Vagina (tissue), 2 donors: ENCODE data around the gene ZSCAN21.

Experiments
- CTCF ChIP-seq, 3 experiments: fragments of 450-650 bp in 2 of 3; fragments of 200-600 bp in 1 of 3; sonication (generic) in 1 of 3; IDR thresholded peaks; one replicate each; pipeline ENCODE4 v1.5.1; 2017 to 2019; ENCODE audit warnings: antibody characterized with exemption in 3 of 3, mild to moderate bottlenecking in 2 of 3, moderate library complexity in 2 of 3
- POLR2A ChIP-seq, 2 donors: fragments of 450-650 bp; IDR thresholded peaks; one replicate each; pipeline ENCODE4 v1.6.1; 2017; ENCODE audit warnings: antibody characterized with exemption in 2 of 2, mild to moderate bottlenecking in 2 of 2, moderate library complexity in 2 of 2

DNA sequence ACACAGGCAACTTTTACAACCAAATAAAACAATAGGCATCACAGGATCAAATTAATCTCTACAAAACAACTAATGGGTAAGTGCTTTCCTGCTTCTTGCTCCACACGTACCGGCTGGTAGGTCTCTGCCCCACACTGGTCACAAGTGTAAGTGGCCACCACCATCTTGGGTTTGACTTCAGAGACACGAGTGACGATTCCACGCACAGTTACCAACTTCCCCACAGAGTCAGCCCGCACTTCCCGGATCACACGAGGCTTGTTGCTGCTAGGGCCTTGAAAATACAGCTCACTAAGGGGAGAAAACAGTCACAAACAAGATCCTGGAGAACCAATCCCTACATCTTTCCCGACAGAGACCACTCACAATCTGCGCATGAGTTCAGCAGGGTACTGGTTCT lies 49.3 kb downstream of the ZSCAN21 start:
- no peak for TF ChIP-seq POLR2A (IDR thresholded peaks at IDR 0.05)
- no peak for TF ChIP-seq CTCF (IDR thresholded peaks at IDR 0.05)
